ENCODE measurements around the gene GPS1.

The GPS1 gene

GRCh38 chr17:82056729-82057621 lies 5.3 kb downstream of the GPS1 start:
- no peak for DNase-seq (ENCODE audit: extremely low read depth in 1 of 2, low read depth in 1 of 2)

- no peak for DNase-seq (ENCODE audit: extremely low read depth in 1 of 2, low read depth in 1 of 2)
Observed at GRCh38 chr17:82058230-82058854, 6.6 kb downstream of the GPS1 start.

- no peak for DNase-seq (ENCODE audit: extremely low read depth in 1 of 2, low read depth in 1 of 2)
Observed at GRCh38 chr17:82058855-82059249, 7.2 kb downstream of the GPS1 start.

- DNase-seq (ENCODE audit: extremely low read depth in 1 of 2, low read depth in 1 of 2): no peak
Observed at GRCh38 chr17:82059272-82060000, 7.7 kb downstream of the GPS1 start.

GRCh38 chr17:82060001-82060380 lies 8.3 kb downstream of the GPS1 start:
- no peak for DNase-seq (ENCODE audit: extremely low read depth in 1 of 2, low read depth in 1 of 2)

GRCh38 chr17:82060614-82061013 lies 8.9 kb downstream of the GPS1 start:
- DNase-seq (ENCODE audit: extremely low read depth in 1 of 2, low read depth in 1 of 2): no peak

- DNase-seq (ENCODE audit: extremely low read depth in 1 of 2, low read depth in 1 of 2): no peak
Observed at GRCh38 chr17:82061047-82061925, 9.6 kb downstream of the GPS1 start.

- no peak for DNase-seq (ENCODE audit: extremely low read depth in 1 of 2, low read depth in 1 of 2)
Observed at GRCh38 chr17:82062076-82062983, 10.6 kb downstream of the GPS1 start.

GRCh38 chr17:82062984-82063368 lies 11.3 kb downstream of the GPS1 start:
- no peak for DNase-seq (ENCODE audit: extremely low read depth in 1 of 2, low read depth in 1 of 2)

GRCh38 chr17:82063424-82064415 lies 12.0 kb downstream of the GPS1 start:
- DNase-seq (ENCODE audit: extremely low read depth in 1 of 2, low read depth in 1 of 2): no peak

- no peak for DNase-seq (ENCODE audit: extremely low read depth in 1 of 2, low read depth in 1 of 2)
Observed at GRCh38 chr17:82064433-82065192, 12.9 kb downstream of the GPS1 start.

GRCh38 chr17:82065193-82065637 lies 13.5 kb downstream of the GPS1 start:
- DNase-seq (ENCODE audit: extremely low read depth in 1 of 2, low read depth in 1 of 2): no peak

GRCh38 chr17:82065638-82066303 lies 14.1 kb downstream of the GPS1 start, which contains the start of gene DUS1L:
Gene DUS1L (minus strand): TSS chr17:82065804. CDS start chr17:82065059, 745 bp downstream.
- DNase-seq (ENCODE audit: extremely low read depth in 1 of 2, low read depth in 1 of 2): peak in 1 of 2 donors; percentile 64

GRCh38 chr17:82070611-82071010 lies 18.9 kb downstream of the GPS1 start:
- DNase-seq (ENCODE audit: extremely low read depth in 1 of 2, low read depth in 1 of 2): no peak

- no peak for DNase-seq (ENCODE audit: extremely low read depth in 1 of 2, low read depth in 1 of 2)
Observed at GRCh38 chr17:82072827-82073226, 21.1 kb downstream of the GPS1 start.

- no peak for DNase-seq (ENCODE audit: extremely low read depth in 1 of 2, low read depth in 1 of 2)
Observed at GRCh38 chr17:82073446-82073845, 21.7 kb downstream of the GPS1 start.
